ENCODE measurements around the gene GPR132.

DNA sequence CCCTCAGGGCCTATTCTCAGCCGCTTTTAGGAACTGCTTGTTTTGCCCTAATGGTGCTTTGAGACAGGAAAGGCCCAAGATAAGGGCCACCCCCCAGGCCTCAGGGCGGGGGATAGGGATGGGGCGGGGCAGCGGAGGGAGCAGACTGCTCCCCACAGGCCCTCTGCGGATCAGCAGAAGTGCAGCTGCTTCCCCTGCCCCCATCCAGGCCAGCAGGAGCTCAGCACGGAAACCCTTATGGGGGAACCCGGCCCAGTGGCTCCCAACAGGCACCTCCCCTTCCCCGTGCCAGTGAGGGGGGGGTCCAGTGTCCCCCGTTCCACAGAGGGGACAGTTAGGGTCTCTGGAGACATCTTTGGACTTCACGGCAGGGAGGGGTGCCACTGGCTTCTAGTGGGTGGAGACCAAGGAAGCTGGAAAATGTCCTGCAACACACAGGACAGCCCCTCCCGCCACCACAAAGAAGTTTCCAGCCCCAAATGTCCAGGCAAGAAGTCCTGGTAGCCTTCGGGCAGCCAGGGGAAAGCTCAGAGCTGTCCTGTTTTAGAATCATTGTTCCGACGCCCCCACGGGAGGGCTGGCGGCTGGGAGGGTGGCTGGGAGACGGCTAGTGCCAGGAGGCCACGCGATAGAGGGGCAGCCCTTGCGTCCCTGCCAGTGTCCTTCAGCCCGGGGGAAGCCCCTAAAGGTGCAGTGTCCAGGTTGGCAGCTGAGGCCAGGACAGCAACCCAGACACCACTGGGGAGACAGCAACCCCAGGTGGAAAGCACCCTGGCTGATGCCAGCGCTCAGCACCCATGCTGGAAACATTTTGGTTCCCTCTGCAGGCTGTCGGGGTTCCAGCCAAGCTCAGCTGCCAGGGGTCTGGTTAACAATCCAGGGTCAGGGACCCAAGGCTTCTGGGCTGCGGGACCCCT lies 10.4 kb upstream of the GPR132 start:
- TF ChIP-seq CTCF (IDR thresholded peaks at IDR 0.05; ENCODE audit: low read length): no peak
- TF ChIP-seq EZH2 (optimal IDR thresholded peaks at IDR 0.05; ENCODE audit: low read depth, low read length): no peak
- no peak for TF ChIP-seq EZH2phosphoT487 (IDR thresholded peaks at IDR 0.05; ENCODE audit: low read length)
